Measurements from ENCODE around the gene CAPZA3. TPM values are rescaled to one million over a fixed set of nuclear protein-coding genes. Genes with fewer than 3 reads are reported as not detected.

Gene CAPZA3
- total and polyA plus RNA-seq, 5 donors from 2014 or later = not detected

DNA sequence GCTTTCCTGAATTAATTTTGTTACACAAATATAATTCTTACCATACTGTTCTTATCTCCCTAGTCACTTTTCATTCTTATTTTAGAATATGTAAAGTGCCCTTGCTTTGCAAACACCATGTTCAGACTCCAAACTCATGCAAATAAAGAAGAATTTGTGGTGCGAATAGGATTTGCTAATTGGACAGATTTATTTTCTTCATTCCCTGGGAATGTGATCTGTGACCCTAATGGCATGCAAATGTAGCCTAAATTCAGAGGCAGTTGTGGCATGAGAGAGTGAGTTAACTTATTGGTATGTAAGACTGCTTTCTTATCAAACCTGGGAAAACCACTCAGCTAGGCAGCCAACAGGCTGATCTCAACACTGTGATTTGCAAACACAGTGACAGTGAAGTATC, 10.0 kb downstream of the CAPZA3 start:
- H3K9me3 ChIP-seq (ENCODE audit: control insufficient read depth in 2 of 2, low read length in 2 of 2) = no peaks in the 10 kb centered on the region
- Mint-ChIP-seq H3K4me3 (no peak overlapping the region), H3K36me3 (no peaks in the 10 kb centered on the region), H3K9me3 (peaks cover 0 to 23% (median 6%) of the 10 kb centered on the region in 7 donors), H3K27me3 (no peaks in the 10 kb centered on the region), H3K4me1 (no peaks in the 10 kb centered on the region), H3K27ac (no peak overlapping the region)
- DNase-seq = no peak
- H3K4me3 ChIP-seq (ENCODE audit: low read depth, low read length) = no peak overlapping the region
- no peaks in the 10 kb centered on the region for H3K27me3 ChIP-seq (ENCODE audit: control insufficient read depth, insufficient read depth, low read length)
- ATAC-seq (ENCODE audit: low read depth in 2 of 2) = no peak
- no peak overlapping the region for H3K27ac ChIP-seq (ENCODE audit: insufficient read depth, low read length, poor library complexity, severe bottlenecking)
- H3K4me1 ChIP-seq (ENCODE audit: control insufficient read depth, insufficient read depth, low read length, poor library complexity, severe bottlenecking) = no peaks in the 10 kb centered on the region
- H3K36me3 ChIP-seq (ENCODE audit: control insufficient read depth, insufficient read depth, low read length) = no peaks in the 10 kb centered on the region

DNA sequence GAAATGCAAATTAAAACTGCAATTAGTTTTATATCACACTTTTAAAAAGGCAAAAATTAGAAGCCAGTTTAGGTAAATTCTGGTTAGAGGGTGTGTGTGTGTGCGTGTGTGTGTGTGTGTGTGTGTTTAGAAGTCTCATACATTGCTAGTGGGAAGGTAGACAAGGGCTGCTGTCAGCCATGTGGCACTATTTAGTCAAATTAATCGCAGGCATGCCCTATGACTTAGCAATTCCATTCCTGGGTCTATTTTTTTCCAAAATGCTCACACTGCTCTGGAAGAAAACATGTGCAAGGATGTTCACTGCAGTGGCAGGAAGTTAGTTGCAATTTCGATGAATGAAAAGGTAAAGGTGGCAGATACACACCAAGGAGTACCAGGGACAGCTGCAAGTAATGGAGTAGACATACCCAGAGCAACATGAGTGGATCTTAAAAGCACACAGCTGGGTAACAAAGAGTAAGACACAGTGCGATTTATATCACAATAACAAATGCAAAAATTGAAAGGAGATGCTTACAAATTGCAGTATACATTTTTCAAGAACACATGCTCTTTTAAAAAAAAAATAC, 11.6 kb downstream of the CAPZA3 start:
- H3K9me3 Mint-ChIP-seq = peaks cover 0 to 10% (median 8%) of the 10 kb centered on the region in 7 donors
- no peaks in the 10 kb centered on the region for H3K27me3 Mint-ChIP-seq
- no peak for DNase-seq
- Histone ChIP-seq H3K27me3 (ENCODE audit: control insufficient read depth, insufficient read depth, low read length) (no peaks in the 10 kb centered on the region), H3K4me1 (ENCODE audit: control insufficient read depth, insufficient read depth, low read length, poor library complexity, severe bottlenecking) (no peaks in the 10 kb centered on the region), H3K36me3 (ENCODE audit: control insufficient read depth, insufficient read depth, low read length) (no peaks in the 10 kb centered on the region), H3K27ac (ENCODE audit: insufficient read depth, low read length, poor library complexity, severe bottlenecking) (no peak overlapping the region), H3K9me3 (ENCODE audit: control insufficient read depth in 2 of 2, low read length in 2 of 2) (no peaks in the 10 kb centered on the region), H3K4me3 (ENCODE audit: low read depth, low read length) (no peak overlapping the region)
- no peak overlapping the region for H3K4me3 Mint-ChIP-seq
- no peak for ATAC-seq (ENCODE audit: low read depth in 2 of 2)
- no peak overlapping the region for H3K27ac Mint-ChIP-seq
- no peaks in the 10 kb centered on the region for H3K4me1 Mint-ChIP-seq
- no peaks in the 10 kb centered on the region for H3K36me3 Mint-ChIP-seq

DNA sequence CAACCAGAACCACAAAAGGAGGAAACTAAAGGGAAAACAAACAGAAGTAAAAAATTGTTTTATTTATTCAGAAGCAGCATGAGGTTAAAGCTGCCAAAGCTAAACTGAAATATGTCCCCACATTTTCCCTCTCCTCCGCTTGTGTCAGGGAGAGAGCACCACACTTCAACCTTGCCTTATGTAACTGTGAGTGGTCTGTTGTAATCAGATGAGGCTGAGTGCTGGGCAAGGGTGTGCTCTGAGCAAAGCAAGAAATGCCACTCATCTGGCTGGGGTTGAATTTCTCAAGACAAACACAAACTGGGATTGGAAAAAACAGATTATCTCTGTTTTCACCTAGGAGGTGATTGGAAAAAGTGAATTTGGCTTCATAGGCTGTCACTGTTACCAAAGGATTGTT, 12.2 kb downstream of the CAPZA3 start:
- Mint-ChIP-seq H3K36me3 (no peaks in the 10 kb centered on the region), H3K27me3 (no peaks in the 10 kb centered on the region), H3K27ac (no peak overlapping the region), H3K9me3 (peaks cover 0 to 11% (median 3%) of the 10 kb centered on the region in 7 donors), H3K4me3 (no peak overlapping the region), H3K4me1 (no peaks in the 10 kb centered on the region)
- H3K4me3 ChIP-seq (ENCODE audit: low read depth, low read length) = no peak overlapping the region
- DNase-seq (no peak), ATAC-seq (ENCODE audit: low read depth in 2 of 2) (no peak)
- H3K9me3 ChIP-seq (ENCODE audit: control insufficient read depth in 2 of 2, low read length in 2 of 2) = no peaks in the 10 kb centered on the region
- H3K27ac ChIP-seq (ENCODE audit: insufficient read depth, low read length, poor library complexity, severe bottlenecking) = no peak overlapping the region
- H3K4me1 ChIP-seq (ENCODE audit: control insufficient read depth, insufficient read depth, low read length, poor library complexity, severe bottlenecking) = no peaks in the 10 kb centered on the region
- no peaks in the 10 kb centered on the region for H3K27me3 ChIP-seq (ENCODE audit: control insufficient read depth, insufficient read depth, low read length)
- no peaks in the 10 kb centered on the region for H3K36me3 ChIP-seq (ENCODE audit: control insufficient read depth, insufficient read depth, low read length)

DNA sequence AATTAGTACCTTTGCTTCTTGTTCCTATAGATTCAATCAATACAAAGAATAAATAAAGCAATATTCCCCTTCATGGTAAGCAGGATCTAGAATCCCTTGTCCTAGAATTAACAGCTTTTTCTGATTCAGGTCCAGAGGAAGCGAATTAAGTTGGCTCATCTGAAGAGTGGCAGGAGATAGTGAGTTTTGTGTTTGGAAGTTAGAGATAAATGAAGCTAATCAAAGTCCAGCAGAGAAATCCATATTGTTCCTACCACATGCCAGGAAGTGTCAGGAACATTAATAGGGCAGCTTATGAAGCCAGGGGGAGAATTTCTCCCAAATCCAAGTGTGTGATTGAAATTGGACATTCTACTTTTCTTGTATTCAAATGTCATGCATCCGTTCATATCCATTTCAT, 13.9 kb downstream of the CAPZA3 start:
- Histone ChIP-seq H3K9me3 (ENCODE audit: control insufficient read depth in 2 of 2, low read length in 2 of 2) (no peaks in the 10 kb centered on the region), H3K27ac (ENCODE audit: insufficient read depth, low read length, poor library complexity, severe bottlenecking) (no peak overlapping the region), H3K4me3 (ENCODE audit: low read depth, low read length) (no peak overlapping the region), H3K27me3 (ENCODE audit: control insufficient read depth, insufficient read depth, low read length) (no peaks in the 10 kb centered on the region), H3K36me3 (ENCODE audit: control insufficient read depth, insufficient read depth, low read length) (no peaks in the 10 kb centered on the region), H3K4me1 (ENCODE audit: control insufficient read depth, insufficient read depth, low read length, poor library complexity, severe bottlenecking) (no peaks in the 10 kb centered on the region)
- ATAC-seq (ENCODE audit: low read depth in 2 of 2) = no peak
- Mint-ChIP-seq H3K9me3 (peaks cover 0 to 12% (median 3%) of the 10 kb centered on the region in 7 donors), H3K36me3 (no peaks in the 10 kb centered on the region), H3K4me1 (no peaks in the 10 kb centered on the region), H3K27me3 (no peaks in the 10 kb centered on the region), H3K27ac (no peak overlapping the region), H3K4me3 (no peak overlapping the region)
- no peak for DNase-seq

DNA sequence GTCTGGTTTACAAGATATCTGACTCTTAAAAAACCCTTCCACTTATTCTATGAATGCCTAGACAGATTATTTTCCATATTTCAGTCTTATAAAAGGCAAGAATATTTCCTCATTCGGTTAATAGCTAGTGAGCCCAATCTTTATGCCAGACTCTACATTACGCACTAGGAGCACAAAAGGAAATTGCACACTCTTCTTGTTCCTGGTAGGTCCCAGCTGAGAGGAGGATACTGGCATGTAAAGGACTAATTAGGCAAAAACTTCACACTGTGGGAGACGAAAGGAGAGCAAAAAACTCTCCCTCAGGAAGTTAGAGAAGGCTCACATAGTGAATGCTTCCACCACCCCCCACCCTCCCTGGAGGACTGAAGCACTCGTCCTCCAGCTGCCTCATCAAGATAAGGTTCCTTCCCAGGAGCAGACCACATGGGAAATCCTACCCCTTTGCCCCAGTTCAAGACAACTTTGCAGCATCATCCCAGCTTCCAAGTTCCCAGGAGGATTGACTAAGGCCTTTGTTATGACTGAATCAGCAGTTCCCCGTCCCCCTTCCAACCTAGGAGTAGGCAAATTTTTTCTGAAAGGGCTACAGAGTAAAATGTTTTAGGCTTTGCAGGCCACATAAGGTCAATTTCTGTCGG, 14.5 kb downstream of the CAPZA3 start:
- Mint-ChIP-seq H3K9me3 (peaks cover 0 to 7% (median 3%) of the 10 kb centered on the region in 7 donors), H3K4me3 (no peak overlapping the region), H3K4me1 (no peaks in the 10 kb centered on the region), H3K27ac (no peak overlapping the region), H3K36me3 (no peaks in the 10 kb centered on the region), H3K27me3 (no peaks in the 10 kb centered on the region)
- H3K4me1 ChIP-seq (ENCODE audit: control insufficient read depth, insufficient read depth, low read length, poor library complexity, severe bottlenecking) = no peaks in the 10 kb centered on the region
- no peaks in the 10 kb centered on the region for H3K36me3 ChIP-seq (ENCODE audit: control insufficient read depth, insufficient read depth, low read length)
- no peaks in the 10 kb centered on the region for H3K9me3 ChIP-seq (ENCODE audit: control insufficient read depth in 2 of 2, low read length in 2 of 2)
- DNase-seq (no peak), ATAC-seq (ENCODE audit: low read depth in 2 of 2) (no peak)
- no peaks in the 10 kb centered on the region for H3K27me3 ChIP-seq (ENCODE audit: control insufficient read depth, insufficient read depth, low read length)
- no peak overlapping the region for H3K27ac ChIP-seq (ENCODE audit: insufficient read depth, low read length, poor library complexity, severe bottlenecking)
- H3K4me3 ChIP-seq (ENCODE audit: low read depth, low read length) = no peak overlapping the region

DNA sequence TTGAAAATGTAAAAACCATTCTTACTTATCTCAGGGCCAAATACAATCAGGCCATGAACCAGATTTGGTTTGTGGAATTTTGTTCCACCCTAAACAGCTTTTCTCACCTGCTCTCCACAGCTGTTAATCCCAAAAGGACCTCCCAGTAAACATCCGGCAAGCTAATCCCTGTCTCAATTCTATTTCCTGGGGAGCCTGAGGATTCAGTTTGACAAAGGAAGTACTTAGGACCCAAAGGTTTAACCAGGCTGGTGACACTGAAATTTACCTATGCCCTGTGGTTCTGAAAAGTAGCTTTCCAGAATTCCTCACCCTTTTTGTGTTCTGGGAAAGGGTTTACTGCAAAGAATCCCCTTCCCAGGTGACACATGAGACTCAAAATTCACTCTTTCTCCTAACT, 15.0 kb downstream of the CAPZA3 start:
- Mint-ChIP-seq H3K27ac (no peak overlapping the region), H3K9me3 (peaks cover 0 to 7% (median 3%) of the 10 kb centered on the region in 7 donors), H3K36me3 (no peaks in the 10 kb centered on the region), H3K27me3 (no peaks in the 10 kb centered on the region), H3K4me3 (no peak overlapping the region), H3K4me1 (no peaks in the 10 kb centered on the region)
- Histone ChIP-seq H3K36me3 (ENCODE audit: control insufficient read depth, insufficient read depth, low read length) (no peaks in the 10 kb centered on the region), H3K27me3 (ENCODE audit: control insufficient read depth, insufficient read depth, low read length) (no peaks in the 10 kb centered on the region), H3K9me3 (ENCODE audit: control insufficient read depth in 2 of 2, low read length in 2 of 2) (no peaks in the 10 kb centered on the region), H3K4me3 (ENCODE audit: low read depth, low read length) (no peak overlapping the region), H3K4me1 (ENCODE audit: control insufficient read depth, insufficient read depth, low read length, poor library complexity, severe bottlenecking) (no peaks in the 10 kb centered on the region), H3K27ac (ENCODE audit: insufficient read depth, low read length, poor library complexity, severe bottlenecking) (no peak overlapping the region)
- no peak for DNase-seq
- ATAC-seq (ENCODE audit: low read depth in 2 of 2) = no peak

DNA sequence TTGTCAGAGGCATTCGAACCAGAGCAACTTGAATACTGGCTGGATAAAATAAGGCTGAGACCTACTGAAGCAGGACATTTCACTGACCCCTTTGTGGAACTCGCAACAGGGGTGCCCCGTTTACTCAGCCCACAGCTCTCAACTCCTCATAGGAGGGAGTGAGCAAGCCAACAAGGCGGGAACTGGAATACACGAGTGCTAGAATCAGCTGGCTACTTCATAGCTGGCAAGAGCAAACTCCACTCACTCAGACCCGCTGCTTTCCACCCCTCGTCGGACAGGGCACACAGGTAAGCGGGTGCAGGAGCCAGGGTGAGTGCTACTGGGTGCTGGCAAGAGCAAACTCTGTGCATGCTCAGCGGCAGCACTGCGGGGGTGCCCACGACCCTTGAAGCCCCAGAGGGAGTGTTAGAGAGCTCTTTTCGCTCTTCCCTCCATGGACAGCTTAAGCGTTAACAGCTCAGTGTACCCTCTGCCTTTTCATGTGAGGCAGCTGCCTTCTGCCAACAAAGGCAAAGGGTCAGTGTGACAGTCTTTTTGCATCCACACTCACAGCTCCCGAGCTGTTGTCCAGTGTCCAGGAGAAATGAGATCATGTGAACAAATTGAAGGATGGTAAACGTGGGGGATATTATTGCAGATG, 15.7 kb downstream of the CAPZA3 start:
- Mint-ChIP-seq H3K36me3 (no peaks in the 10 kb centered on the region), H3K9me3 (peaks cover 0 to 8% (median 3%) of the 10 kb centered on the region in 7 donors), H3K4me1 (no peaks in the 10 kb centered on the region), H3K4me3 (no peak overlapping the region), H3K27me3 (no peaks in the 10 kb centered on the region), H3K27ac (no peak overlapping the region)
- DNase-seq (no peak), ATAC-seq (ENCODE audit: low read depth in 2 of 2) (no peak)
- H3K27me3 ChIP-seq (ENCODE audit: control insufficient read depth, insufficient read depth, low read length) = no peaks in the 10 kb centered on the region
- H3K9me3 ChIP-seq (ENCODE audit: control insufficient read depth in 2 of 2, low read length in 2 of 2) = no peaks in the 10 kb centered on the region
- no peaks in the 10 kb centered on the region for H3K36me3 ChIP-seq (ENCODE audit: control insufficient read depth, insufficient read depth, low read length)
- no peak overlapping the region for H3K4me3 ChIP-seq (ENCODE audit: low read depth, low read length)
- no peaks in the 10 kb centered on the region for H3K4me1 ChIP-seq (ENCODE audit: control insufficient read depth, insufficient read depth, low read length, poor library complexity, severe bottlenecking)
- H3K27ac ChIP-seq (ENCODE audit: insufficient read depth, low read length, poor library complexity, severe bottlenecking) = no peak overlapping the region
